Right atrium auricular region (tissue), 2 donors: ENCODE measurements around the gene CPLX1. TPM values are rescaled to one million over a fixed set of nuclear protein-coding genes. Genes with fewer than 3 reads are reported as not detected.
"Not testable (repeated sequence)": the region's sequence is repeated elsewhere in the genome, so short reads cannot be mapped to it uniquely, and the experiment has no call there.

Experiments used
- DNase-seq: peaks from one replicate; pipeline ENCODE4 v3.0.0-alpha.2; 2019; ENCODE audit warnings: low spot score
- H3K27ac ChIP-seq, 2 donors: fragments of 200-600 bp; sonication (generic); 1 replicate in 1 of 2; 2 replicates in 1 of 2; pipeline ENCODE4 v1.5.1; 2016 to 2019
- H3K27me3 ChIP-seq, 2 donors: fragments of 200-600 bp; sonication (generic); one replicate each; pipeline versions ENCODE4 v1.5.1 to v1.6.0; 2017 to 2019
- H3K36me3 ChIP-seq: fragments of 200-600 bp; sonication (generic); one replicate; pipeline ENCODE4 v1.5.1; 2016
- H3K4me1 ChIP-seq, 2 donors: fragments of 200-600 bp; sonication (generic); one replicate each; pipeline versions ENCODE4 v1.5.1 to v1.6.0; 2017 to 2019
- H3K4me3 ChIP-seq, 2 donors: fragments of 200-600 bp; sonication (generic); 1 replicate in 1 of 2; 2 replicates in 1 of 2; pipeline ENCODE4 v1.5.1; 2017 to 2019; ENCODE audit warnings: mild to moderate bottlenecking in 1 of 2, moderate library complexity in 1 of 2
- H3K9me3 ChIP-seq, 2 donors: fragments of 200-600 bp; sonication (generic); one replicate each; pipeline ENCODE4 v1.5.1; 2019
- total RNA-seq, 2 donors: library from RNA; depleted of rRNA; stranded (reverse); fragments of >200 nt; gene quantifications; one replicate each; pipeline ENCODE4 v1.1.0, GENCODE V29; 2016
- TF ChIP-seq, protein P1 (sequence below), 2 donors: fragments of 200-600 bp; sonication (generic); IDR thresholded peaks; one replicate each; pipeline ENCODE4 v1.5.1; 2019; ENCODE audit warnings: antibody characterized with exemption in 2 of 2

The CPLX1 gene
- total RNA-seq, 2 donors from 2014 or later = 0.98 to 2.3 TPM

DNA sequence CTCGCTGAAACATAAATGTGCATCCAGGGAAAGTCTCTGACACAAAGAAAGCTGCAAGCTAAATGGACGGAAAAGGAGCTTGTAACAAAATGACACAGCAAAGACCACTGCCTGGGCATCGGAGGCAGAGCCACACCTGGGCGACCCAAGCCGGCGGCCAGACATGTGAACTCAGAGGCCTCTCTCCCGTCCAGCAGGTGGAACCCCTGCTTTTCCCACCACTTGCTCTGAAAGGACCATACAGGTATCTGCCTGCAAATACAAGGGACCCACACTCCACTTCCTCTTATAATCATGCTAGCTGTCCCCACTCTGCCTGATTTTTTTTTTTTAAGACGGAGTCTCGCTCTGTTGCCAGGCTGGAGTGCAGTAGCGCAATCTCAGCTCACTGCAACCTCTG is 12.0 kb downstream of the CPLX1 start:
- Histone ChIP-seq H3K27me3 (no peaks in the 10 kb centered on the region), H3K4me3 (no peak overlapping the region)
- TF ChIP-seq, protein P1, sequence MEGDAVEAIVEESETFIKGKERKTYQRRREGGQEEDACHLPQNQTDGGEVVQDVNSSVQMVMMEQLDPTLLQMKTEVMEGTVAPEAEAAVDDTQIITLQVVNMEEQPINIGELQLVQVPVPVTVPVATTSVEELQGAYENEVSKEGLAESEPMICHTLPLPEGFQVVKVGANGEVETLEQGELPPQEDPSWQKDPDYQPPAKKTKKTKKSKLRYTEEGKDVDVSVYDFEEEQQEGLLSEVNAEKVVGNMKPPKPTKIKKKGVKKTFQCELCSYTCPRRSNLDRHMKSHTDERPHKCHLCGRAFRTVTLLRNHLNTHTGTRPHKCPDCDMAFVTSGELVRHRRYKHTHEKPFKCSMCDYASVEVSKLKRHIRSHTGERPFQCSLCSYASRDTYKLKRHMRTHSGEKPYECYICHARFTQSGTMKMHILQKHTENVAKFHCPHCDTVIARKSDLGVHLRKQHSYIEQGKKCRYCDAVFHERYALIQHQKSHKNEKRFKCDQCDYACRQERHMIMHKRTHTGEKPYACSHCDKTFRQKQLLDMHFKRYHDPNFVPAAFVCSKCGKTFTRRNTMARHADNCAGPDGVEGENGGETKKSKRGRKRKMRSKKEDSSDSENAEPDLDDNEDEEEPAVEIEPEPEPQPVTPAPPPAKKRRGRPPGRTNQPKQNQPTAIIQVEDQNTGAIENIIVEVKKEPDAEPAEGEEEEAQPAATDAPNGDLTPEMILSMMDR (IDR thresholded peaks at IDR 0.05) = no peak

DNA sequence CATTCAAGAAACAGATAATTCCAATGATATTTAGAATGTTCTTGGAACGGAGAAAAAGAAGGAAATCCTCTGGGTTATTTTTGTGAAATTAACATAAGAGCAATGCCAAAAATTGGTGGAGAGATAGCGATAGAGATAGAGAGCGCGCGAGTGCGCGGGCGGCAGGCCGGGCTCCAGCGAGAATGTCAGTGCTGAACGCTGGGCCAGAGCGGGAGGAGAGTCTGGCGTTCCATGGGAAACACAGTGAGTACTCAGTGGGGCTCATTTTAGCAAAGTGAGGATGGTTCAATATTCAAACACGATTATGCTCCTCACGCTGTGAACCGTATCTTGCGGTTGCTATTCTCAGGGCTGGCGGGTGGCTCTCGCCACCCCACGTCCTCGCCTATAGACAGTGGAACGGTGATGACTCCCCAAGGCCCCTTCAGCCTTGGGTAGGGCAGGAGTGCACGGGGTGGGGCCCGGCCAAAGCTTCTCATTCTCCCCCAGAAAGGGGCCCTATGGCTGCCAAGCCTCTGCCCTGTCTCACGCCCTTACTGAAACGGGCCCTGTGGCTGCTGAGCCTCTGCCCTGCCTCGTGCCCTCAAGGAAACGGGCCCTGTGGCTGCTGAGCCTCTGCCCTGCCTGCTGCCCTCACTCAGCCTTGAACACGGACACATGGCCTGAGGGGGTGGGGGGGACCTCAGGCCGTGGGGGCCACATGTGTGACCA is 16.9 kb downstream of the CPLX1 start:
- peaks cover 0 to 6% of the 10 kb centered on the region in 2 donors for H3K9me3 ChIP-seq
- no peak overlapping the region for H3K27ac ChIP-seq
- no peaks in the 10 kb centered on the region for H3K4me1 ChIP-seq
- no peaks in the 10 kb centered on the region for H3K27me3 ChIP-seq
- no peaks in the 10 kb centered on the region for H3K36me3 ChIP-seq
- TF ChIP-seq, protein P1 (IDR thresholded peaks at IDR 0.05) = no peak
- DNase-seq = no peak
- no peak overlapping the region for H3K4me3 ChIP-seq

More for the DNA sequence above, 12.0 kb downstream of the CPLX1 start:
- H3K4me1 ChIP-seq = no peaks in the 10 kb centered on the region
- no peak for DNase-seq
- H3K36me3 ChIP-seq = no peaks in the 10 kb centered on the region
- no peak overlapping the region for H3K27ac ChIP-seq
- H3K9me3 ChIP-seq = no peaks in the 10 kb centered on the region

DNA sequence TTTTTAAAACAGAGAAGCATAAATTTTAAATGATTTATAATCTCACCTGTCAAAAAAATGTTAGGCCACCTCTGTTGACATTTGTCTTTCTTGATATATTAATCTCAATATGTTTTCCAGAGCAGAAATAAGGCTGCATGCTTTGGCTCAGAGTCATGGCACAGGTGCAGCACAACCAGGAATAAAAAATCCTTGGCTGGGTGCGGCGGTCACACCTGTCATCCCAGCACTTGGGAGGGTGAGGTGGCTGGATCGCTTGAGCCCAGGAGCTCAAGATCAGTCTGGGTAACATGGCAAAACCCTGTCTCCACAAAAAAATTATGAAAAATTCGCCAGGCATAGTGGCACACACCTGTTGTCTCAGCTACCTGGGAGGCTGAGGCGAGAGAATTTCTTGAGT is 18.1 kb downstream of the CPLX1 start:
- TF ChIP-seq, protein P1 (IDR thresholded peaks at IDR 0.05) = no peak

DNA sequence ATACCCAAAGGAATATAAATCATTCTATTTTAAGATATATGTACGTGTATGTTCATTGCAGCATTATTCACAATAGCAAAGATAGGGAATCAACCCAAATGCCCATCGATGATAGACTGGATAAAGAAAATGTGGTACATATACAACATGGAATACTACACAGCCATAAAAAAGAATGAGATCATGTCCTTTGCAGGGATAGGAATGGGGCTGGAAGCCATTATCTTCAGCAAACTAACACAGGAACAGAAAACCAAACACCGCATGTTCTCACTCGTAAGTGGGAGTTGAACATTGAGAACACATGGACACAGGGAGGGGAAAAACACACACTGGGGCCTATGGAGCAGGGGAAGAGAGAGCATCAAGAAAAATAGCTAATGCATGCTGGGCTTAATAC is 18.9 kb downstream of the CPLX1 start:
- not testable (repeated sequence) for H3K4me1 ChIP-seq, H3K9me3 ChIP-seq, H3K27me3 ChIP-seq, H3K36me3 ChIP-seq, DNase-seq, H3K4me3 ChIP-seq, H3K27ac ChIP-seq

More for the DNA sequence above, 18.1 kb downstream of the CPLX1 start:
- Histone ChIP-seq H3K4me1 (no peaks in the 10 kb centered on the region), H3K36me3 (no peaks in the 10 kb centered on the region), H3K27me3 (no peaks in the 10 kb centered on the region), H3K4me3 (no peak overlapping the region), H3K9me3 (peaks cover 0 to 6% of the 10 kb centered on the region in 2 donors), H3K27ac (no peak overlapping the region)
- no peak for DNase-seq

DNA sequence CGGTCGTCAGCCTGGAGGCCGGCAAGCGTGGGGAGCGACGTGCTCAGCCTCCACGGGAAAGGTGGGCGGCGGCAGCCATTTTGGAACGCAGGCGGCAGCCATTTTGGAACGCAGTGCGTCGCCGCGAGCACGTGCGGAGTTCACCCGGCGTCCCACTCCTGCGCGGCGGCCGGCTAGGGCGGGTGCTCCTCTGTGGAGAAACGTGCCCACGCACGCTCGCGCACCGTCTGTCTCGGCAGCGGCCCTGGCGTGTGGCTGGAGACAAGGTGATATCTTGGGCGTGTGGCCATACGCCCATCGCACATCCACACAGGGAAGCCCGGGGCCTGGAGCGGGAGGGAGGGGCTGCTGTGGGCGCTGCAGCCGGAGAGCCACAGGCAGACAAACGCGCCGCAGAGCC is 21.1 kb downstream of the CPLX1 start:
- Histone ChIP-seq H3K4me1 (no peaks in the 10 kb centered on the region), H3K4me3 (no peak overlapping the region), H3K9me3 (peaks cover 0 to 6% of the 10 kb centered on the region in 2 donors), H3K36me3 (no peaks in the 10 kb centered on the region), H3K27me3 (no peaks in the 10 kb centered on the region), H3K27ac (no peak overlapping the region)
- TF ChIP-seq, protein P1 (IDR thresholded peaks at IDR 0.05) = no peak
- no peak for DNase-seq

DNA sequence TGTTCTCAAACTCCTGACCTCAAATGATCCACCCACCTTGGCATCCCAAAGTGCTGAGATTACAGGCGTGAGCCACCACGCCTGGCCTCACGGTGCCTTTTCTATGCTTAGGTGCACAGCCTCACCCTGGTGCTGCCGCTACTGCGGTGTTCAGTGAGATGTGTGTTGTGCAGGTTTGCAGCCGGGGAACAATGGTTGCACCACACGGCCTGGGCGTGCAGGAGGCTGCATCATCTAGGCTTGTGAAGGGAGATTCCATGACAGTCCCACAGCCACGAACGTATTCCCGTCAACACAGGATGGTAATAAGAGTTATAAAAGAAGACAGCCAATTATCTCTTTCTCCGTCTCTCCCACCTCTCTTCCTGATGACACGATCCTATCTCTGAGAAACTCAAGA is 22.0 kb downstream of the CPLX1 start:
- Histone ChIP-seq H3K4me3 (no peak overlapping the region), H3K27me3 (no peaks in the 10 kb centered on the region), H3K36me3 (no peaks in the 10 kb centered on the region), H3K4me1 (no peaks in the 10 kb centered on the region), H3K9me3 (peaks cover 0 to 6% of the 10 kb centered on the region in 2 donors), H3K27ac (no peak overlapping the region)
- TF ChIP-seq, protein P1 (IDR thresholded peaks at IDR 0.05) = no peak
- DNase-seq = no peak
